MM.1S (cell line): ENCODE results near the gene ST7.

Experiments
- CTCF ChIP-seq: fragments of 300-600 bp; sonication (generic); IDR thresholded peaks from 2 replicates; pipeline ENCODE4 v1.5.1; 2016; ENCODE audit warnings: antibody characterized with exemption, low read length, mixed read lengths
- EZH2 ChIP-seq: fragments of 300-600 bp; sonication (generic); optimal IDR thresholded peaks from 2 replicates; pipeline ENCODE3; 2017; ENCODE audit warnings: low read depth, mild to moderate bottlenecking, antibody characterized with exemption, low read length, mixed read lengths
- EZH2phosphoT487 ChIP-seq: fragments of 300-600 bp; sonication (generic); IDR thresholded peaks from 2 replicates; pipeline ENCODE4 v1.6.1; 2018; ENCODE audit warnings: antibody characterized with exemption, low read length

GRCh38 chr7:117113871-117114270 is 160.6 kb downstream of the ST7 start:
- no peak for TF ChIP-seq CTCF
- TF ChIP-seq EZH2 = no peak
- TF ChIP-seq EZH2phosphoT487 = no peak
